ENCODE results near the gene SF3A1. TPM values are rescaled to one million over a fixed set of nuclear protein-coding genes. Genes with fewer than 3 reads are reported as not detected.

Gene SF3A1
- total RNA-seq, 1 experiment from 2014 or later = 272 TPM

DNA sequence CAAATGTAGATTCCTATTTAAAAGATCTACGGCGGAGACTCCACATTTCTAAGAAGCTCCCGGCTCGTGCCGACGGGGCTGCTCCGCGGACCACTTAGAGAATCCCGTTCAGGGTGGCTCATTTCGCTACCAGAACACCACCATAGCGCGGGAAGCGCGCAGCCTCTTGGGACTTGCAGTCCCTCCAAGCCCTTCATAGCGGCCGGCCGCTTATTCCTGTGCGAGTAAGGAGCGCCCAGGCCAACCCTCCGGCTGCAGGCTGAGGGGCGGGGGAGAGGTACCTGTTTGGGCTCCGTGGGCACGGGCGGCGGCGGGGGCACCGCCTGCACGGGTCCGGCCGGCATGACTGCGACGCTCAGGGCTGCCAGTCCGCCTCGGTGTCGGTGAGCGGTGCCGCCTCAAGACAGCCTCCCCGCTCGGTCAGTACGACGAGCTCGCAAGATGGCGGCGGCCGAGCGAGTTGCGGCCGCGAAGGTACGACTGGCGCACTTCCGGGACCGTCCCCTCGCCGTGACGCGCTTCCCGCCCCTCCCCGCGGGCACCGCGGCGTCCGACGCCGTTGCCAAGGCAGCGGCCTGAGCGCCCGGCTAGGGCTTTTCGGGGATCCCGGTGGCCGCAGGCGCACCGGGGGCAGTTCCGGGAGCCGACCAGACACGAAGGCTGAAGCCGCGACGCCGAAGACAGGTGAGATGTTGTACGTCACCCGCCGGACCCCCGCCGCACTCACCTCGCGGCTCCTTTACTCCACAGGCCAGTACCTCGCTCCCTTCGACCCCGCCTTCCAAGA lies at the start of gene SF3A1, which contains the start of gene CCDC157 (continued):
- TF ChIP-seq MYBL2 (CRISPR knock-in tag; IDR thresholded peaks at IDR 0.05) = peak; percentile 84; the same call in 1 of the 2 replicates
- TF ChIP-seq HMGA2 (CRISPR knock-in tag; IDR thresholded peaks at IDR 0.05) = no peak
- TF ChIP-seq ZNF425 (CRISPR knock-in tag; conservative IDR thresholded peaks at IDR 0.05) = no peak
- no peak for TF ChIP-seq AFF4 (CRISPR knock-in tag; IDR thresholded peaks at IDR 0.05; ENCODE audit: borderline replicate concordance)
- TF ChIP-seq ZNF416 (CRISPR knock-in tag; IDR thresholded peaks at IDR 0.05) = no peak
- TF ChIP-seq ATF2 (CRISPR knock-in tag; IDR thresholded peaks at IDR 0.05; ENCODE audit: borderline replicate concordance, low read depth) = no peak
- TF ChIP-seq, protein P1, sequence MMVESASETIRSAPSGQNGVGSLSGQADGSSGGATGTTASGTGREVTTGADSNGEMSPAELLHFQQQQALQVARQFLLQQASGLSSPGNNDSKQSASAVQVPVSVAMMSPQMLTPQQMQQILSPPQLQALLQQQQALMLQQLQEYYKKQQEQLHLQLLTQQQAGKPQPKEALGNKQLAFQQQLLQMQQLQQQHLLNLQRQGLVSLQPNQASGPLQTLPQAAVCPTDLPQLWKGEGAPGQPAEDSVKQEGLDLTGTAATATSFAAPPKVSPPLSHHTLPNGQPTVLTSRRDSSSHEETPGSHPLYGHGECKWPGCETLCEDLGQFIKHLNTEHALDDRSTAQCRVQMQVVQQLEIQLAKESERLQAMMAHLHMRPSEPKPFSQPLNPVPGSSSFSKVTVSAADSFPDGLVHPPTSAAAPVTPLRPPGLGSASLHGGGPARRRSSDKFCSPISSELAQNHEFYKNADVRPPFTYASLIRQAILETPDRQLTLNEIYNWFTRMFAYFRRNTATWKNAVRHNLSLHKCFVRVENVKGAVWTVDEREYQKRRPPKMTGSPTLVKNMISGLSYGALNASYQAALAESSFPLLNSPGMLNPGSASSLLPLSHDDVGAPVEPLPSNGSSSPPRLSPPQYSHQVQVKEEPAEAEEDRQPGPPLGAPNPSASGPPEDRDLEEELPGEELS (CRISPR knock-in tag; IDR thresholded peaks at IDR 0.05) = no peak
- no peak for TF ChIP-seq NR1H2 (CRISPR knock-in tag; IDR thresholded peaks at IDR 0.05)
- TF ChIP-seq, protein P2, sequence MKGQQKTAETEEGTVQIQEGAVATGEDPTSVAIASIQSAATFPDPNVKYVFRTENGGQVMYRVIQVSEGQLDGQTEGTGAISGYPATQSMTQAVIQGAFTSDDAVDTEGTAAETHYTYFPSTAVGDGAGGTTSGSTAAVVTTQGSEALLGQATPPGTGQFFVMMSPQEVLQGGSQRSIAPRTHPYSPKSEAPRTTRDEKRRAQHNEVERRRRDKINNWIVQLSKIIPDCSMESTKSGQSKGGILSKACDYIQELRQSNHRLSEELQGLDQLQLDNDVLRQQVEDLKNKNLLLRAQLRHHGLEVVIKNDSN (CRISPR knock-in tag; IDR thresholded peaks at IDR 0.05) = 0 out of 2 replicates have a peak, but pooled peaks have one; percentile 29
- TF ChIP-seq ATF3 (CRISPR knock-in tag; conservative IDR thresholded peaks at IDR 0.05) = no peak

- Mint-ChIP-seq H3K9me3 (no peaks in the 10 kb centered on the region), H3K4me3 (no peak overlapping the region), H3K27ac (no peak overlapping the region), H3K36me3 (peaks cover 3% of the 10 kb centered on the region; the same call in 1 of the 2 replicates), H3K27me3 (ENCODE audit: low read depth) (peaks cover 15% of the 10 kb centered on the region; the same call in 1 of the 2 replicates), H3K4me1 (peaks cover 11% of the 10 kb centered on the region)
- DNase-seq (ENCODE audit: low spot score) = no peak
- POLR2A ChIA-PET = interaction anchor here (0.6 to 1.6 kb wide), 2 partner anchors 17 to 287 kb away, joined by 3 to 5 read pairs; no protein-coding TSS in a partner anchor
- CTCF ChIA-PET = interaction anchor here (1.5 to 1.8 kb wide), 2 partner anchors 19 to 20 kb away, joined by 4 read pairs; partner anchors contain the start of gene RNF215
- ATAC-seq = no peak
- TF ChIP-seq GABPB1 (CRISPR knock-in tag; IDR thresholded peaks at IDR 0.05) = no peak
Observed at GRCh38 chr22:30406400-30406799, 49.7 kb upstream of the SF3A1 start.
